Brain pericyte (primary cell): Measurements from ENCODE around the gene TEP1.

Experiments used
- DNase-seq: peaks from one replicate; pipeline ENCODE4 v3.0.0-alpha.2; 2012; ENCODE audit warnings: low read depth, low spot score

TEP1 gene

GRCh38 chr14:20434701-20435581, 21.6 kb upstream of the TEP1 start:
- no peak for DNase-seq

GRCh38 chr14:20429801-20430669, 16.7 kb upstream of the TEP1 start:
- no peak for DNase-seq

- no peak for DNase-seq
Observed at GRCh38 chr14:20428802-20429201, 15.5 kb upstream of the TEP1 start.

- no peak for DNase-seq
Observed at GRCh38 chr14:20428010-20428365, 14.7 kb upstream of the TEP1 start.

- DNase-seq, result no peak
Observed at GRCh38 chr14:20427231-20428009, 14.1 kb upstream of the TEP1 start.

GRCh38 chr14:20424851-20425250, 11.6 kb upstream of the TEP1 start:
- DNase-seq, result no peak

- no peak for DNase-seq
Observed at GRCh38 chr14:20422886-20423285, 9.6 kb upstream of the TEP1 start.

GRCh38 chr14:20421267-20421666, 8.0 kb upstream of the TEP1 start:
- no peak for DNase-seq

- DNase-seq, result no peak
Observed at GRCh38 chr14:20419419-20419818, 6.1 kb upstream of the TEP1 start.

- no peak for DNase-seq
Observed at GRCh38 chr14:20418501-20418909, 5.2 kb upstream of the TEP1 start.

- DNase-seq, result no peak
Observed at GRCh38 chr14:20417250-20418186, 4.2 kb upstream of the TEP1 start.

GRCh38 chr14:20416223-20416622, 2.9 kb upstream of the TEP1 start:
- DNase-seq, result no peak

- DNase-seq, result no peak
Observed at GRCh38 chr14:20415782-20416206, 2.5 kb upstream of the TEP1 start.

GRCh38 chr14:20413744-20414082, 412 bp upstream of the TEP1 start:
- no peak for DNase-seq

- DNase-seq, result no peak
Observed at GRCh38 chr14:20412411-20412810, 890 bp downstream of the TEP1 start.

GRCh38 chr14:20409226-20409625, 4.1 kb downstream of the TEP1 start:
- DNase-seq, result no peak

GRCh38 chr14:20403521-20403920, 9.8 kb downstream of the TEP1 start:
- DNase-seq, result no peak

- no peak for DNase-seq
Observed at GRCh38 chr14:20400965-20401593, 12.2 kb downstream of the TEP1 start.

- DNase-seq, result no peak
Observed at GRCh38 chr14:20400589-20400964, 12.7 kb downstream of the TEP1 start.

- DNase-seq, result no peak
Observed at GRCh38 chr14:20397511-20397910, 15.8 kb downstream of the TEP1 start.

GRCh38 chr14:20391505-20391904, 21.8 kb downstream of the TEP1 start:
- DNase-seq, result no peak
